ENCODE measurements around the gene PLA2G1B.

DNA sequence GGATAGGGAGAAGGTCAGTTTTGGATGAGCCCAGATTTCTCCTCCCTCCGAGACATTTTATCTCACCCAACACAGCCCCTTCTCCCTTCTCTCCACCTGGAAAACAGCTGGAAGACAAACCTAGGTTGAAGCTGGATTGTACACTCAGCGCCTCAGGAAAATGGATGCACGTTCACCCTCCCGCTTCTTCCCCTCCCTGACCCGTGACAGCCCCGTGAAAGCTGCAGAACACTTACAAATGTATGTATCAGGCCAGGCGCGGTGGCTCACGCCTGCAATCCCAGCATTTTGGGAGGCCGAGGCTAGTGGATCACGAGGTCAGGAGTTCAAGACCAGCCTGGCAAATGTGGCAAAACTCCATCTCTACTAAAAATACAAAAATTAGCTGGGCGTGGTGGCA lies 40.1 kb downstream of the PLA2G1B start:
- TF ChIP-seq, protein P1, sequence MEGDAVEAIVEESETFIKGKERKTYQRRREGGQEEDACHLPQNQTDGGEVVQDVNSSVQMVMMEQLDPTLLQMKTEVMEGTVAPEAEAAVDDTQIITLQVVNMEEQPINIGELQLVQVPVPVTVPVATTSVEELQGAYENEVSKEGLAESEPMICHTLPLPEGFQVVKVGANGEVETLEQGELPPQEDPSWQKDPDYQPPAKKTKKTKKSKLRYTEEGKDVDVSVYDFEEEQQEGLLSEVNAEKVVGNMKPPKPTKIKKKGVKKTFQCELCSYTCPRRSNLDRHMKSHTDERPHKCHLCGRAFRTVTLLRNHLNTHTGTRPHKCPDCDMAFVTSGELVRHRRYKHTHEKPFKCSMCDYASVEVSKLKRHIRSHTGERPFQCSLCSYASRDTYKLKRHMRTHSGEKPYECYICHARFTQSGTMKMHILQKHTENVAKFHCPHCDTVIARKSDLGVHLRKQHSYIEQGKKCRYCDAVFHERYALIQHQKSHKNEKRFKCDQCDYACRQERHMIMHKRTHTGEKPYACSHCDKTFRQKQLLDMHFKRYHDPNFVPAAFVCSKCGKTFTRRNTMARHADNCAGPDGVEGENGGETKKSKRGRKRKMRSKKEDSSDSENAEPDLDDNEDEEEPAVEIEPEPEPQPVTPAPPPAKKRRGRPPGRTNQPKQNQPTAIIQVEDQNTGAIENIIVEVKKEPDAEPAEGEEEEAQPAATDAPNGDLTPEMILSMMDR (conservative IDR thresholded peaks at IDR 0.05; ENCODE audit: low read length), result no peak
- no peak for TF ChIP-seq EZH2phosphoT487 (IDR thresholded peaks at IDR 0.05; ENCODE audit: borderline replicate concordance)

Measured in Loucy (cell line).